Measurements from ENCODE around the gene RALB. TPM values are rescaled to one million over a fixed set of nuclear protein-coding genes. Genes with fewer than 3 reads are reported as not detected.

The RALB gene
- polyA plus RNA-seq, 1 experiment: 69.6 TPM

DNA sequence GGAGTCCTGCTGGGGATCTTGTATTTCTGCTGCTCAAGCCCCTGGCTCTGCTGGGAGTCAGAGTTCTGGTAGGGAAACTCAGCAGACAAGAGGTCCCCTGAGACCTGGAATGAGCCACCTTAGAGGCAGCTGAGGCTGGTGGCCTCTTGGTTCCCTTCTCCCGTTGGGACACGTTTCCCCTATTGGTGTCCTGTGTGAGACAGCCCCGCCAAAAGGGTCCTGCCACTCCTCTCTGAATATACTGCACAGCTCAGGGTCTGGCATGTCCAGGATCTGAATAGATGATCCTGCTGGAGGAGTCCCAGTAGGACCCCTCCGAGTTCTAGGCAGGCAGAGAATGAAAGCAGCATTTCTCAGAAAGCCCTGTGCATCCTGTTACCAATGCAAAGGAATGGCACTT, 2.0 kb upstream of the RALB start:
- H3K27ac ChIP-seq (ENCODE audit: low read depth, low read length): no peak overlapping the region
- no peaks in the 10 kb centered on the region; the same call in 1 of the 2 replicates for H3K9me3 ChIP-seq (ENCODE audit: control insufficient read depth, insufficient read depth, low read length)
- peaks cover 14% of the 10 kb centered on the region for H3K27me3 ChIP-seq (ENCODE audit: control insufficient read depth, insufficient read depth, low read length)
- ChIA-PET CTCF (interaction anchor here (1.0 to 2.5 kb wide), 2 partner anchors 33 to 62 kb away, joined by 6 to 8 read pairs; no protein-coding TSS in a partner anchor), POLR2A (no interaction called here)
- H3K4me3 ChIP-seq (ENCODE audit: low read depth, low read length): no peak overlapping the region
- no peak for DNase-seq (ENCODE audit: low read depth, low spot score)
- TF ChIP-seq, protein P1, sequence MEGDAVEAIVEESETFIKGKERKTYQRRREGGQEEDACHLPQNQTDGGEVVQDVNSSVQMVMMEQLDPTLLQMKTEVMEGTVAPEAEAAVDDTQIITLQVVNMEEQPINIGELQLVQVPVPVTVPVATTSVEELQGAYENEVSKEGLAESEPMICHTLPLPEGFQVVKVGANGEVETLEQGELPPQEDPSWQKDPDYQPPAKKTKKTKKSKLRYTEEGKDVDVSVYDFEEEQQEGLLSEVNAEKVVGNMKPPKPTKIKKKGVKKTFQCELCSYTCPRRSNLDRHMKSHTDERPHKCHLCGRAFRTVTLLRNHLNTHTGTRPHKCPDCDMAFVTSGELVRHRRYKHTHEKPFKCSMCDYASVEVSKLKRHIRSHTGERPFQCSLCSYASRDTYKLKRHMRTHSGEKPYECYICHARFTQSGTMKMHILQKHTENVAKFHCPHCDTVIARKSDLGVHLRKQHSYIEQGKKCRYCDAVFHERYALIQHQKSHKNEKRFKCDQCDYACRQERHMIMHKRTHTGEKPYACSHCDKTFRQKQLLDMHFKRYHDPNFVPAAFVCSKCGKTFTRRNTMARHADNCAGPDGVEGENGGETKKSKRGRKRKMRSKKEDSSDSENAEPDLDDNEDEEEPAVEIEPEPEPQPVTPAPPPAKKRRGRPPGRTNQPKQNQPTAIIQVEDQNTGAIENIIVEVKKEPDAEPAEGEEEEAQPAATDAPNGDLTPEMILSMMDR (IDR thresholded peaks at IDR 0.05; ENCODE audit: low read depth, low read length): no peak

DNA sequence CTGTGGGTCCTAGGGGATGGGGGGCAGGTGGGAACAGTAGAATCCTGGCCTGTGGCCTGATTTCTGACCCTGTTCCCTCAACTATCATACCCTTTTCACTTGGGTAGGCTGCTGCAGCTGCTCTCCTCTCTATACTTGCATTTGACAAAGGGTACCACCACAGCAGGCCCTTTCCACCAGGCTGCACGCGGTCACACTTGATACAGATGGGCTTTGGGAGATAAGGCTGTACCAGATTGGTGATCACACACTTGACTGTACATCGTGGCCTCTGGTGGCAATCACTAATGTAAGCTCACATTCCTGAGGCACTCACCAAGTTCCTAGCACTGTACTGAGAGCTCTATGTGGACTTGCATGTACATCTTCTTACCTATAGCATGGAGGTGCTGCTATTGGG, 1.6 kb upstream of the RALB start:
- ChIA-PET POLR2A (interaction anchor here (1.0 to 1.9 kb wide), 2 partner anchors 33 to 433 kb away, joined by 3 to 10 read pairs; no protein-coding TSS in a partner anchor), CTCF (interaction anchor here (1.8 to 2.5 kb wide), 3 partner anchors 11 to 62 kb away, joined by 4 to 8 read pairs (median 5); no protein-coding TSS in a partner anchor)
- Histone ChIP-seq H3K27me3 (ENCODE audit: control insufficient read depth, insufficient read depth, low read length) (peaks cover 14% of the 10 kb centered on the region), H3K9me3 (ENCODE audit: control insufficient read depth, insufficient read depth, low read length) (no peaks in the 10 kb centered on the region; the same call in 1 of the 2 replicates), H3K4me3 (ENCODE audit: low read depth, low read length) (no peak overlapping the region), H3K27ac (ENCODE audit: low read depth, low read length) (no peak overlapping the region)
- TF ChIP-seq, protein P1 (IDR thresholded peaks at IDR 0.05; ENCODE audit: low read depth, low read length): no peak
- no peak for DNase-seq (ENCODE audit: low read depth, low spot score)

DNA sequence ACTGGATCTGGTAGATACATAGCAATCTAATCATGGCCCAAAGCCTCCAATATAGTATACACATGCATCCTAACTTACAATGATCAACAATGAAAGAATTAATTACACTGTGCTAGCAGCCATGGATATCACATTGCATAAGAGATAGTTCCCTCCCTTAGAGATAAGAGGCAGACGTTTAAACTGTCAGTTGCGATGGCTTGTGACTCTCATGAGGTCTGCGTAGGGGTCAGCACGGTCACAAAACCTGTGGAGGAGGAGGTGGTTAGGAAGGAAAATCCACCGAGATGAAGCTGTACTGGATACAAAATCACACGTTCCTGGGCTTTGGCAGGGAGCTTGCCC, 800 bp upstream of the RALB start:
- CTCF ChIA-PET: interaction anchor here (0.8 to 6.6 kb wide), 5 partner anchors 12 to 62 kb away, joined by 3 to 40 read pairs (median 4); no protein-coding TSS in a partner anchor
- peaks cover 14% of the 10 kb centered on the region for H3K27me3 ChIP-seq (ENCODE audit: control insufficient read depth, insufficient read depth, low read length)
- peak overlapping the region; percentile 90 for H3K4me3 ChIP-seq (ENCODE audit: low read depth, low read length)
- TF ChIP-seq, protein P1 (IDR thresholded peaks at IDR 0.05; ENCODE audit: low read depth, low read length): no peak
- DNase-seq (ENCODE audit: low read depth, low spot score): no peak
- POLR2A ChIA-PET: interaction anchor here (0.7 to 1.9 kb wide), 10 partner anchors 12 to 1279 kb away, joined by 3 to 11 read pairs (median 4); partner anchors contain the start of genes RNU4ATAC and TMEM185B
- no peaks in the 10 kb centered on the region; the same call in 1 of the 2 replicates for H3K9me3 ChIP-seq (ENCODE audit: control insufficient read depth, insufficient read depth, low read length)
- H3K27ac ChIP-seq (ENCODE audit: low read depth, low read length): no peak overlapping the region

DNA sequence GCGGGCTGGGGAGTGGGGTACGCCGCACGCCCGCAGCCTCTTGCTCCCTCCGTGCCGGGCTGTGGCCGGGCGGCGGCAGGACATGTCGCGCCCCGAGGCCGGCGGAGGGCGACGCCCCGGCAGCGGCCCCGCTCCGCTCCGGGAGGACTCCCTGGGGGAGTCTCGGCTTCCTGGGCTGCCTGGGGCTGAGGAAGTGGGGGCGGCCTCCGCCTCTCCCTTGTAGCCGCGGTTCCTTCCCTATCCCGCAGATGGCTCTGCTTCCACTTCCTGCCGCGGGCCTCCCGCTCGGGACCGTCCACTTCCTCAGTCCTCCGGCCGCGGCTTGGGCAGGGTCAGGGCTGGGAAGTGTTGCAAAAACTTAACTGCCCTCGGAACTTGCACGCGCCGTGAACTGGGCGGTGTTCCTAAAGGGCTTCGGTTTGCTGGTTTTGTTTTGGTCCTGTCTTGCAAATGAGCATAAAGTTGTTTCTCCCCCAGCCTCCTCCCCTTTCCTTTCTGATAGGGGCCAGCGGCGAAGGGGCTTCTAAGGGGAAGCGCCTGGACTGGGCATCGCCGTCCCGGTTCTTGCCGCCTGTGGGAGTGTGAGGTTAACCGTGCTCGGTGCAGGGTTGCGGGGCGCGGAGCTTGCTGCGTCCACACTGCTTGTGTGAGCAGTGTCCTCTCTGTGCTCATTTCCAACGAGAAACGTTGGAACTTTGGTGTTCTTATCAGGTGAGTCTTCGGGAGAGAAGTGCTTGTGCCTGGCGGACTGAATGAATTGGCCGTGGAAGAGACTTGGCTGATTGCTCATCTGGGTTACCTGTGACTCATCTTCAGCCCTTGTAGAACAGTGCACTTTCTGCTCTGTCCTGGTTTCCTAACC, 600 bp downstream of the RALB start:
- Histone ChIP-seq H3K9me3 (ENCODE audit: control insufficient read depth, insufficient read depth, low read length) (peaks cover 1% of the 10 kb centered on the region), H3K27ac (ENCODE audit: low read depth, low read length) (peak overlapping the region; percentile 48), H3K4me3 (ENCODE audit: low read depth, low read length) (peak overlapping the region; percentile 90), H3K27me3 (ENCODE audit: control insufficient read depth, insufficient read depth, low read length) (peaks cover 12% of the 10 kb centered on the region)
- TF ChIP-seq, protein P1 (IDR thresholded peaks at IDR 0.05; ENCODE audit: low read depth, low read length): peak; percentile 61
- POLR2A ChIA-PET: interaction anchor here (0.6 to 1.5 kb wide), 10 partner anchors 10 to 1277 kb away, joined by 3 to 11 read pairs (median 4); partner anchors contain the start of genes RNU4ATAC and TMEM185B
- CTCF ChIA-PET: interaction anchor here (0.7 to 6.6 kb wide), 6 partner anchors 14 to 282 kb away, joined by 3 to 40 read pairs (median 4); no protein-coding TSS in a partner anchor
- DNase-seq (ENCODE audit: low read depth, low spot score): peak; percentile 59

All from AG04450 (cell line).